ENCODE data around the gene OR56A1.

DNA sequence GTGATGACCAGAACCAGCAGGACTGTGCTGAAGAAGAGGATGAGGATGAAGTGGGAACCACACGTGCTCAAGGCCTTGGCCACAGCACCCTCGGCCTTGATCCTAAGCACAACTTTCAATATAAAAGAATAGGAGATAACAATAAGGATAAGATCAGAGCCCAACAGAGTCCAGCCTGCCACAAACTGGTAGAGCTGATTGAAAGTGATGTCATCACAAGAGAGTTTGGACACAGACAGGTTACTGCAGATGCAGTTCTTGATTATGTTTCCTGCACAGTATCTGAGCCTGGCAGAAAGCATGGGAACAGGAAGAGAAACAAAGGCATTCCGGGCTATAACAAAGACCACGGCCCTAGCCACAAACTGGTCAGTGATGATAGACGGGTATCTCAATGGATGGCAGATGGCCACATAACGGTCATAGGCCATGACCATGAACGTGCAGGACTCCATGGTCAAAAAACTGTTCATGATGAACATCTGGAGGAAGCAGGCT is 28.3 kb downstream of the OR56A1 start:
- TF ChIP-seq, protein P1, sequence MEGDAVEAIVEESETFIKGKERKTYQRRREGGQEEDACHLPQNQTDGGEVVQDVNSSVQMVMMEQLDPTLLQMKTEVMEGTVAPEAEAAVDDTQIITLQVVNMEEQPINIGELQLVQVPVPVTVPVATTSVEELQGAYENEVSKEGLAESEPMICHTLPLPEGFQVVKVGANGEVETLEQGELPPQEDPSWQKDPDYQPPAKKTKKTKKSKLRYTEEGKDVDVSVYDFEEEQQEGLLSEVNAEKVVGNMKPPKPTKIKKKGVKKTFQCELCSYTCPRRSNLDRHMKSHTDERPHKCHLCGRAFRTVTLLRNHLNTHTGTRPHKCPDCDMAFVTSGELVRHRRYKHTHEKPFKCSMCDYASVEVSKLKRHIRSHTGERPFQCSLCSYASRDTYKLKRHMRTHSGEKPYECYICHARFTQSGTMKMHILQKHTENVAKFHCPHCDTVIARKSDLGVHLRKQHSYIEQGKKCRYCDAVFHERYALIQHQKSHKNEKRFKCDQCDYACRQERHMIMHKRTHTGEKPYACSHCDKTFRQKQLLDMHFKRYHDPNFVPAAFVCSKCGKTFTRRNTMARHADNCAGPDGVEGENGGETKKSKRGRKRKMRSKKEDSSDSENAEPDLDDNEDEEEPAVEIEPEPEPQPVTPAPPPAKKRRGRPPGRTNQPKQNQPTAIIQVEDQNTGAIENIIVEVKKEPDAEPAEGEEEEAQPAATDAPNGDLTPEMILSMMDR (IDR thresholded peaks at IDR 0.05) = no peak
- no peak for TF ChIP-seq ZFX (IDR thresholded peaks at IDR 0.05; ENCODE audit: borderline replicate concordance)

All from 22Rv1 (cell line).